Stimulated activated CD8-positive, alpha-beta memory T cell treated with anti-CD3 and anti-CD28 coated beads, Interleukin-7, amount 100 ng/mL, for 48 hours (primary cell): ENCODE data around the gene FNDC3B.
"Not testable (repeated sequence)": the region's sequence is repeated elsewhere in the genome, so short reads cannot be mapped to it uniquely, and the experiment has no call there.

Source experiments
- DNase-seq, 2 donors: peaks; one replicate each; pipeline ENCODE4 v3.0.0-alpha.2; 2020; ENCODE audit warnings: low read depth in 1 of 2; ENCODE audit errors: extremely low read depth in 1 of 2

The FNDC3B gene

DNA sequence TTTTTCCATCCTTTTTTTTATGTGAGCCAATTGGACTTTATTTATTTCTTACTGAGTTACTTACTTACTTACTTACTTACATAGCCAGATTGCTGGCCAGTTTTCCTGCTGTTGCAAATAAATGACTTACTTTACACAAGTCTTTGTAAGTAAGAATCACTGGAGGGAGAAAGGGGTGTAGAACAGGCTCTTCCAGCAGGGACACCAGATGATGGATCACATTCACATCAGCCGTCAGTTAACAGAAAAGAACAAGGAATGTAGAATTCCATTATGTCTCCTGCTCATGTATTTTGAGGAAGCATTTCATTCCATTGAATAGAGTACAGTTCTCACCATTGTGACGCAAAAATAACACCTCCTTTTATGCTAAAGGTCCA, 188.6 kb downstream of the FNDC3B start:
- no peak for DNase-seq

DNA sequence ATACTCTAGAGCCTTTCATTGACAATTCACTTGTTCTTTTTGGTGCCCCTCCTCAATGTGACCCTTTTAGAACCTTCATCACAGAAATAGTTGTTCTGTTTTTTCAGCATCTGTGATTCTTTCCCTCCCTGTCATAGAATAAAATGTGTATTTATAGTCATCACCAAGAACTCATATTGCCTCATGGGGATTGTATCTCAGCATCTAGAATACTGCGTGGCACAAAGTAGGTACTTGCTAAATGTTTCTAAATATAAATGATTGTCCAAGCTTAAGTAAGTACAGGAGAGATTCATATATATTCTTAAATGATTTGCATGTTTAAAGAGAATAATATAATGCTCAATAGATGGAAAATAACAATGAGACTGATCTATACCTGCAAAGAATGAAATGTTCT, 190.1 kb downstream of the FNDC3B start:
- no peak for DNase-seq

DNA sequence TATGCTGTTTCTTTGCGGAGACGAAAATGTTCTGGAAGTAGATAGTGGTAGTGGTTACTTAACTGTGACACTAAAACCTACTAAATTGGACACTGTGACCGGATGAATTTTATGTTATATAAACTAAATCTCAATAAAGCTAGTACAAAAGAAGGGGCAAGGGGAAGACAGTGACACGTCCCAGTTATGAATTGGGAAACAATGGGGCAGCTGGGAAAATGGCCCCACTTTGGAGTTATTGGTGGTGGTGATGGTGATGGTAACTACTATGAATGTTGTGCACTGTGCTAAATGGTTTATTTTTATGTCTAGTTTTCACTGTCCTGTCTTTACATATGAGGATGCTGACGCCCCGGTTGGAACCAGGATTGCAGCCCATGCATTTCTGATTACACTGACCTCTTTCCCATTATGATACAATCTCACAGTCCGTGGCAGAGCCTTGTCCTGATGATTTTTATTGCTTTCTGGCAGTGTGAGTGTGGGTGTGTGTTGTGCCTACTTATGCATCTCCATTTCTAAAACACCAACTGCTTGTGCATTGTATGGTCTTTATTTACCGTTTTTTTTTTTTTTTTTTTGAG, 192.0 kb downstream of the FNDC3B start:
- no peak for DNase-seq

DNA sequence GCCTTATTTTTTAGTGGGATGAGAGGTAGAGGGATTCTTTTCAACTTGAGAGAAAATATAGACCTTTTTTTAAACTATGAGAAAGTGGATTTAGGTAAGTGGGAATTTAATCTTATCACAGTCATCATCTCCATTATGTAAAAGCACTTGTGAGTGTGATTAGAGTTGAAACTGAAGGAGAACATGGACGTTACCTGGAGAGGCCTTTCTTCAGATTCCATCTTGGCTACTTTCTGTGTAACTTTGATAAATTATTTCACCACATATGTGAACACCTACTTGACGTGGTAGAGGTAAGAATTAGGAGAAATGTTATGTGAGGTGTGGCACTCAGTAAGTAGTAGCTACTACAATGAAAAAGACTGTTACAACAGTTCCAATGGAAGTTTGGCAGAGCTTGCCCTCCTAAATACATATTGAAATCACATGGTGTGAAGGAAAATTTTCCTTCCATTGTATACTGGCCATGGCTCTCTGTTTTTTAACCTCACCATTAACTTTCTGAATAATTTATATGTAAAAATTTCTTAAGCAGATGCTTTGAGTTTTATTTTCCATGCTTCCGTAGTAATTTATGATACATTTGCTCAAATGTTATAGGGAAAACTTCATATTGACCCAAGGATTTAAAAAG, 193.3 kb downstream of the FNDC3B start:
- DNase-seq, result no peak

DNA sequence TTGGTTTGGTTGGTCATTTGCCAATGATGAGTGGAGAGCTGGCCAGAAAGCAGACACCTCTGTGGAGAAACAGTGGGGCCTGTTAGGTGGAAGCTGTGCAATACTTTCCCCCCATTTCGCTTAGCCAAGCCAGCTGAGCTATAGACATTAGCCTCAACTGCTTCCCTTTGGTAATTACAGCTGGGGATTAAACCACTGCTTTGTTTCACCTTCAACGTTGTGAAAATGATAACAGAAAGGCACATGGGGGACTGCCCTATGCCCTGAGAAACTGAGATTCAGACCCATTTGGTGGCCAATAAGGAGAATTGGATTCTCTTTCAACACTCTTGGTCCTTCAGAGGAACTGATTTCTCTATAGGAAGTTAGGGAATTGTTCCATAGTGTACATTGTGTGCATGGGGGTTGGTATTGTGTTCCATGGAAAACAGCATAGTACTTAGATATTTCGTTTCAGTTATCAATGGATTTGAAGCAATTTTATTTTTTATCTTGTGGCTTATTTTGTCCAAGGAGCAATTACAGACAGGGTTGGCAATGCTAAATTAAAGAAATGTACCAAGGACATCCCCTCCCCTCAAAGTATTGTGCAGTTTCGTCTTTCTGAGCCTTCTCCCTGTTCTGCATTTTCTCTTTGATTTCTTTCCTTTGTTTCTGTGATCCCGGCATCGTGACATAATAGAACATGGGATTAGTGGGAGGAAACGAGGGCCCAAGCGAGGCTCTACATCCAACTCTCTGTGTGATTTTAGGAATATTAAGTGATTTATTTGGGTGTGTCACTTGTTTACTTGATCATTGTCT, 194.3 kb downstream of the FNDC3B start:
- DNase-seq, result no peak

DNA sequence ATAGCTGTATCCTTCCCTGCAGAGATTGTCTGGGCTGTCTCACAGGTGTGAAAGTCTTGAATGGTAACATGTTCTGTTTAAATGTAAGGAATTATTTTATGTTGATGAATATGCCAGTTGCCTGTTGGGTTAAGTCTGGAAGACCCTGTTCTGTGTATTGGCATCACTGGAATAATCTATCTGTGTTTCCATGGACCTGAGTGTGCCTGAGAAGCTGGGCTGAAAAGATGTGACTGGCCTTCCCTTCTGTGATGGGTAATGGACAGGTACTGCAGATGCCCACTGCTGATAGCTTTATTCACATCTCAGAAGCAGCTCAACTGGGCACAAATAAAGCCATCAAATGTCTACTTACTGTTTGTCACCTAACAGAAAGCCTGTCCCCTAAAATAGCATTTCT, 196.3 kb downstream of the FNDC3B start:
- no peak for DNase-seq

DNA sequence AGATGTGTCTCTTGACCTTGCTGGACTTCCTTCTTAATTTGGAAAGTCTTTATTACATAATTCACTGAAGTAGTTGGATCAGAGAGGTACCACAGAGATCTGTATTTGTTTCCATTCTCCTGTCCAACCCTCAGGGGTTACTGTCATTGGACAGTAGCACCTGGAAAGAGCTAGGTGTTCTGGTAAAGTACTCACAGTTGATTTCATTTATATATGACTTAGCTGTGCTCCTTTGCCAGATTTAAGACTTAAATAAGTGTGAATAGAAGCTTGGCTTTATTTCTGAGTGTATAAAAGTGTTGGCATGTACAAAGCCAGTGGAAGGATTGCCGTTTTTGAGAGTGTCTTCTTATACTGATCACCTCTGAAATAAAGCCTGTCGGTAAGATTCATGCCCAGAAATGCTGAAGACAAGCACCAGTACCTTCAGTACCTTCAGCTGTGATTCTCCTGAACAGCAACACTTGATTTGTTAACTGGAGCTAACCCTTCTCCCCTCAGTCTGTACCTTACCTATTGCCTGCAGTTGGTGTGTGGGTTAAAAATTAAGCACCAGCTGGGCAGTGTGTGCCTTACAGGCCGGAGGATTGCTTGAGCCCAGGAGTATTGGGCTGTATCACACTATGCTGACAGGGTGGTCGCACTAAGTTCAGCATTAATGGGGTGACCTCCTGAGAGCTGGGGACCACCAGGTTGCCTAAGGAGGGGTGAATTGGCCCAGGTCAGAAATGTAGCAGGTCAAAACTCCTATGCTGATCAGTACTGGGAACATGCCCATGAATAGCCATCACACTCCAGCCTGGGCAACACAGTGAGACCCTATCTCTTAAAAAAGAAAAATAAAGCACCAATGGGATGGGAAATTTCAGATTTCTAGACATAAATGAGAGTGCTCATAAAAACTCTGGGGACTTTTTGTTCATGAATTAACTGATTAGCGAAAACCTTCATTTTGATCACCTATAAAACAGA, 197.7 kb downstream of the FNDC3B start:
- DNase-seq, result no peak

DNA sequence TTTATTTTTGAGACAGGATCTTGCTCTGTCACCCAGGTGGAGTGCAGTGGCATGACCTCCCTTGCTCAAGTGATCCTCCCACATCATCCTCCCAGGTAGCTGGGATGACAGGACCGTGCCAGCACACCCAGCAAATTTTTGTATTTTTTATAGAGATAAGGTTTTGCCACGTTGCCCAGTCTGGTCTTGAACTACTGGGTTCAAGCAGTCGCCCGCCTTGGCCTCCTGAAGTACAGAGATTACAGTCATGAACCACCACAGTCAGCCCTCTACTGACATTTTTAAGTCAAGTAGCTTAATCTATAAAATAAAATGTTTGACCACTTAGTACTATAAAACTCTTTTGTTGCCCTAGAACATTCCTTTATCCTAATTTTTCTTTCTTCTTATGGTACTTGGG, 198.8 kb downstream of the FNDC3B start:
- DNase-seq, result no peak

DNA sequence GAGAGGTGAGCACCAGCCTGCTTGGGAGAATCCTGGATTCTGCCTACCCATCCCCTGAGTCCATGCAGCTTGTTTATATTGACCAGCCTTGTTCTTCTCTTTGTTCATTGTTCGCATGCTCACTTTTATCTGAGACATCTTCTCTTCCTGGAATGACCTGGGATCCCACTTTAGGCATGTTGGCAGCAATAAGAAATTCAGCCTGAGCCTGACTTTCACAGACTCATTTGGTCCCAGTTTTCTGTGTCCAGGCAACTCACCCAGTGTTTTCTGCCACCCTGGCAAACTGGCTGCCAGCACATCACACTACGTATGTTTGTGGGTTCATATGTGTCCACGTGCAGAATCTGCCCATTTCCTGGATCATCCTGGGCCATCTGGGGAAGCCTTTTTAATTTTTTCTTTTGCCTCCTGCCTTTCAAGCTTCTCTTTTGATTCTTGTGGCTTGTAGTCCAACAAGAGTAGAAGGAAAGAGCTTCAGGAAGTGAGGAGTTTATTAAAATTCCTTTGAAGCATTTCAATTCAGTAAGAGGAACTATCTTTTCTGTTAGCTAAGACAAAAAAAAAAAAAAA, 199.9 kb downstream of the FNDC3B start:
- DNase-seq, result no peak

DNA sequence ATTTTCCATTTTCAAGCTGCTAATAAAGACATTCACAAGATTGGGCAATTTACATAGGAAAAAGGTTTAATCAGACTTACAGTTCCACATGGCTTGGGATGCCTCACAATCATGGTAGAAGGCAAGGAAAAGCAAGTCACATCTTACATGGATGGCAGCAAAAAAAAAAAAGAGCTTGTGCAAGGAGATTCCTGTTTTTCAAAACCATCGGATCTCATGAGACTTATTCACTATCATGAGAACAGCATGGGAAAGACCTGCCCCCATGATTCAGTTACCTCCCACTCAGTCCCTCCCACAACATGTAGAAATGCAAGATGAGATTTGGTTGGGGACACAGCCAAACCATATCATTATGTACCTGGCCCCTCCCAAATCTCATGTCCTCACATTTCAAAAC, 202.0 kb downstream of the FNDC3B start:
- DNase-seq, result no peak

DNA sequence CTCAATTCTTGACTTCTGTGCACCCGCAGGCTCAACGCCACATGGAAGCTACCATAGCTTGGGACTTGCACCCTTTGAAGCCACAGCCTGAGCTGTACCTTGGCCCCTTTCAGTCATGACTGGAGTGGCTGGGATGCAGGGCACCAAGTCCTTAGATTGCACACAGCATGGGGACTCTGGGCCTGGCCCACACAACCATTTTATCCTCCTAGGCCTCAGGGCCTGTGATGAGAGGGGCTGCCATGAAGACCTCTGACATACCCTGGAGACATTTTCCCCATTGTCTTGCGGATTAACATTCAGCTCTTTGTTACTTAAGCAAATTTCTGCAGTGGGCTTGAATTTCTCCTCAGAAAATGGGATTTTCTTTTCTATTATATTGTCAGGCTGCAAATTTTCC, 203.1 kb downstream of the FNDC3B start:
- DNase-seq, result not testable (repeated sequence)

DNA sequence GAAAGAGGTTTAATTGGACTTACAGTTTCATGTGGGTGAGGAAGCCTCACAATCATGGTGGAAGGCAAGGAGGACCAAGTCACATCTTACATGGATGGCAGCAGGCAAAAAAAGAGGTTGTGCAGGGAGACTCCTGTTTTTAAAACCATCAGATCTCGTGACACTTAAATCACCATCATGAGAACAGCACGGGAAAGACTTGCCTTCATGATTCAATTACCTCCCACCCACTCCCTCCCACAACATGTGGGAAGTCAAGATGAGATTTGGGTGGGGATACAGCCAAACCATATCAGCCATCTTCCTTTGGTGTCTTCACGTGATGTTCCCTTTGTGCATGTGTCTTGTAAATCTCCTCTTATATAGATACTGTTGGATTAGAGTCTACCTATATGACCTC, 204.0 kb downstream of the FNDC3B start:
- DNase-seq, result not testable (repeated sequence)

DNA sequence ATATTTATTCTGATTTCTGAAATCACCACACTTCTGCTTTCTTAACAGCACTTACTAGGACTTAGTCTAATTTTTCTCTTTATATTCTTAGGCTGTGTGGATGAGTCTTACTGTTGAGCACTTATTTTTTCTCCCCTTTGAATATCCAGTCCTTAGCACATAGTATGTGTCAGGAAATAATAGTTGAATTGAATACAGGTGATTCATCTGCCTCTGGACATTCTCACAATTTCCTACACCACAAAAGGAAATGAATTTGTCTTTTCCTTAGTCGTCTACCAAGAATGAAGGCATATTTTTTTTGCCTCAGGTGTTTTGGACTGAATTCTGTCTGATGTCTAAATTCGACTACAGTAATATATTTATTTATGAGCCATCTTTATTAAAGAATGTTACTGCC, 204.6 kb downstream of the FNDC3B start:
- no peak for DNase-seq

DNA sequence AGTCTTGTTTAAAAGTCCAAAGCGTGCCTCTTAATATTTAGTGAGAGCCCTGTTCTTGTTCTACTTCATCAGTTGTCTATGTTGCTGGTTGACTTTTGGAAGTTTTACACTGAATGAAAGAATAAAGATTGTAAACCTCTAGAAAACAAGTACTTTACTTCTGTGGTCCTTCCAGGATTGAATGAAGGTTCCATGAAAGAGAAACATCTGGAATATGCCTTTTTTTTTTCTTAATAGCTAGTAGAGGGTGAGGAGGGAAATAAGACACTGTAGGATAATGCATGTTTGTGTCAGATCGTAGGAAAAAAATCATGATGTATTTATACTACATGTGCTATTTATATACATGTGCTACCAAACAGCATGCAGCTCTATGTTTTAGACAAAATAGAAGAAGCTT, 205.9 kb downstream of the FNDC3B start:
- no peak for DNase-seq

DNA sequence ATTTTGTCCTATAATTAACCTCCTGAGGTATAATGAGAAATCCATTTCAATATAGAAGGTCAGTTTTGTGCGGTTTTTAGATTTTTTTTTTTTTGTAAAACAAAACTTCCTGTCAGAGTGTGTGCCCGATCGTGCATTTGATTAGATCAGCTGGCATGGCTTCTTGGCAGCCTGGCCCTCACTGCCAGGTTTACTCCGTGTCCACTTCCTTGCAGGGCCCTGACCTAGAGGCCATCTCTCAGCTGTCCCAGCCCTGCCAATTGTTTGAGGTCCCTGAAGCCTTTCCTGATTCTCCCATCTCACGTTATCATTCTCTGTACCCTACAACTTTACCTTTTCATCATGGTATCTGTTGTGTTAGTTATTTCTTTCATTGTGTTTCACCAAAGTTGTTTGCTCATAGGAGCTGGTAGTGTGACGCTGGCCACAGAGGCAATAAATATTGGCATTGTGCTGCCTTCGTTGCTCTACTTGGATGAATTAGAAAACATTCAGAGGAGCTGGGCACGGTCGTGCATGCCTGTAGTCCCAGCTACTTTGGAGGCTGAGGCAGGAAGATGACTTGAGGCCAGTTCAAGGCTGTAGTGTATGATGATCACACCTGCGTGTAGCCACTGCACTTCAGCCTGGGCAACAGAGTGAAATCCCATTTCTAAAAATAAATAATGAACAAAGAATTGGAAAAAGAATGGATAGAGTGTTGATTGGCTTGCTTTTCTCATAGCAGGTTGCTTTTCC, 206.9 kb downstream of the FNDC3B start:
- DNase-seq, result no peak

DNA sequence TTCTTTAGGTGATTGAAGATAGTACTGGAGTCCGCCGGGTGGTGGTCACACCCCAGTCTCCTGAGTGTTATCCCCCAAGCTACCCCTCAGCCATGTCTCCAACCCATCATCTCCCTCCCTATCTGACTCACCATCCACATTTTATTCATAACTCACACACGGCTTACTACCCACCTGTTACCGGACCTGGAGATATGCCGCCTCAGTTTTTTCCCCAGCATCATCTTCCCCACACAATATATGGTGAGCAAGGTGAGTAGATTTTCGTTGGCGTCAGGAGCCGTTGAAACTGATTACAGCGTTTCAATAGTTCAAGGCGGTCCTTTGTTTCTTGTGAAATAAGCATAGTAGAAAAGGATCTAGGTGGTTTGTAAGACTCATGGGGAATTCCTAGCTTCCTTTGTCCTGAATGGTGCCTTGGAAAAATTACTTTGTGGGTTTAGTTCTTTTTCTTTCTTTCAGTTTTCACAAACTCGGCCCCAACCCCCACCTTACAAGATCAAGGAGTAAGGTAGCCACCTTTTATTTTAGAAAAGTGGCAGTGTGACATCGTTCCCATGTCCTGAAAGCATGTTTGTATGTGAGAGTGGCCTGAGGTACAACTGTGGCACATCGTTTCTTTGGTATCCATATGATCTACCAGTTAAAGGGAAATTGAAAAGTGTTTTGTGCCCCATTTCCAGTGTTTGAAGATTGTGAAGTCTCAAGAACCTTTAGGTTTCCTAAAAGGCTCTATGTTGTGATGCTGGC, 208.3 kb downstream of the FNDC3B start:
- no peak for DNase-seq

DNA sequence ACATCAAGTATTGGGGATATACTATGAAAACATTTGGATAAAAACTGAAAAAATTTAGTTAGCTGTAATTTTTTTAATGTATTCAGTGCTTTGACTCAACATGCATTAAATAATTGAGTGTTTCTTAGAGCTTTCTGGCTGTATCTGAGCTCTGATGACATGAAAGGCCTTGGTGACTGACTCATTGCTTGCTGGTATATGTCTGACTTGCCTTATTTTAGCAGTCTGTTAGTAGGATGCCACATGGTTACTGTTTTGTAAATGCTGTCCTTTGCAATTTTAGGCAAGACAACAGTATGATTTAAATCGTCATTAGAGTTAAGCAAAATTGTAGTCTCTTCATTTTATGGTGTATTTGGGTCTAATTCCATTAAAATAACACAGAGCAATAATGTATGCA, 209.7 kb downstream of the FNDC3B start:
- no peak for DNase-seq

DNA sequence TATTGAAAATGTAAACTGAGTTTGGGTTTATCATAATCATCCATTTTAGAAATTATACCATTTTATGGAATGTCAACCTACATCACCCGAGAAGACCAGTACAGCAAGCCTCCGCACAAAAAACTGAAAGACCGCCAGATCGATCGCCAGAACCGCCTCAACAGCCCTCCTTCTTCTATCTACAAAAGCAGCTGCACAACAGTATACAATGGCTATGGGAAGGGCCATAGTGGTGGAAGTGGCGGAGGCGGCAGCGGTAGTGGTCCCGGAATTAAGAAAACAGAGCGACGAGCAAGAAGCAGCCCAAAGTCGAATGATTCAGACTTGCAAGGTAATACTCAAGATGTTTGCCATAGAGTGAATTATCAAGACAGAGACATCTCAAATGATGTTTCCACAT, 211.8 kb downstream of the FNDC3B start:
- DNase-seq, result no peak

DNA sequence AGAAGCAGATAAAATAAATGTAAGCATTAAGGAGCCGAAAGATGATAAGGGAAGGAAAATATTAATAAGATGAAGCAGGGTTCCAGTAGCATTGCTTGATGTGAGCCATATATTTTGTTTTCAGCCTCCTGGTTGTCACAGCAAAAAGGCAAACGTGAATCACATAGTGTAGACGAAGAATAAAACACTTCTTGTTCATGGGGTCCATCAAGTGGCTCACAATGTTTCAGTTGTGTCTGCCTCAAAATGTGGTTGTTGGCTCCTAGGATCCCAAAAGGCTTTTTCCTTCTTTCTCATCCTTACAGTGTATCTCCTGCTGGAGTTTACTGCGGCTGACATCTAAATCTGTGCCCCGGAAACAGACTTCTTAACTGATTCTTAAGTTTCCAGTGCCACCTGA, 213.8 kb downstream of the FNDC3B start:
- no peak for DNase-seq
